ENCODE data around the gene SHROOM4. TPM values are rescaled to one million over a fixed set of nuclear protein-coding genes. Genes with fewer than 3 reads are reported as not detected.

SHROOM4 gene, protein sequence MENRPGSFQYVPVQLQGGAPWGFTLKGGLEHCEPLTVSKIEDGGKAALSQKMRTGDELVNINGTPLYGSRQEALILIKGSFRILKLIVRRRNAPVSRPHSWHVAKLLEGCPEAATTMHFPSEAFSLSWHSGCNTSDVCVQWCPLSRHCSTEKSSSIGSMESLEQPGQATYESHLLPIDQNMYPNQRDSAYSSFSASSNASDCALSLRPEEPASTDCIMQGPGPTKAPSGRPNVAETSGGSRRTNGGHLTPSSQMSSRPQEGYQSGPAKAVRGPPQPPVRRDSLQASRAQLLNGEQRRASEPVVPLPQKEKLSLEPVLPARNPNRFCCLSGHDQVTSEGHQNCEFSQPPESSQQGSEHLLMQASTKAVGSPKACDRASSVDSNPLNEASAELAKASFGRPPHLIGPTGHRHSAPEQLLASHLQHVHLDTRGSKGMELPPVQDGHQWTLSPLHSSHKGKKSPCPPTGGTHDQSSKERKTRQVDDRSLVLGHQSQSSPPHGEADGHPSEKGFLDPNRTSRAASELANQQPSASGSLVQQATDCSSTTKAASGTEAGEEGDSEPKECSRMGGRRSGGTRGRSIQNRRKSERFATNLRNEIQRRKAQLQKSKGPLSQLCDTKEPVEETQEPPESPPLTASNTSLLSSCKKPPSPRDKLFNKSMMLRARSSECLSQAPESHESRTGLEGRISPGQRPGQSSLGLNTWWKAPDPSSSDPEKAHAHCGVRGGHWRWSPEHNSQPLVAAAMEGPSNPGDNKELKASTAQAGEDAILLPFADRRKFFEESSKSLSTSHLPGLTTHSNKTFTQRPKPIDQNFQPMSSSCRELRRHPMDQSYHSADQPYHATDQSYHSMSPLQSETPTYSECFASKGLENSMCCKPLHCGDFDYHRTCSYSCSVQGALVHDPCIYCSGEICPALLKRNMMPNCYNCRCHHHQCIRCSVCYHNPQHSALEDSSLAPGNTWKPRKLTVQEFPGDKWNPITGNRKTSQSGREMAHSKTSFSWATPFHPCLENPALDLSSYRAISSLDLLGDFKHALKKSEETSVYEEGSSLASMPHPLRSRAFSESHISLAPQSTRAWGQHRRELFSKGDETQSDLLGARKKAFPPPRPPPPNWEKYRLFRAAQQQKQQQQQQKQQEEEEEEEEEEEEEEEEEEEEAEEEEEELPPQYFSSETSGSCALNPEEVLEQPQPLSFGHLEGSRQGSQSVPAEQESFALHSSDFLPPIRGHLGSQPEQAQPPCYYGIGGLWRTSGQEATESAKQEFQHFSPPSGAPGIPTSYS (N-terminal part only)
- polyA plus RNA-seq (2014; cell fraction: cytosol; rRNA removed): not detected in 2 replicates
- polyA plus RNA-seq (2014; cell fraction: nucleus; rRNA removed): not detected in 2 replicates

DNA sequence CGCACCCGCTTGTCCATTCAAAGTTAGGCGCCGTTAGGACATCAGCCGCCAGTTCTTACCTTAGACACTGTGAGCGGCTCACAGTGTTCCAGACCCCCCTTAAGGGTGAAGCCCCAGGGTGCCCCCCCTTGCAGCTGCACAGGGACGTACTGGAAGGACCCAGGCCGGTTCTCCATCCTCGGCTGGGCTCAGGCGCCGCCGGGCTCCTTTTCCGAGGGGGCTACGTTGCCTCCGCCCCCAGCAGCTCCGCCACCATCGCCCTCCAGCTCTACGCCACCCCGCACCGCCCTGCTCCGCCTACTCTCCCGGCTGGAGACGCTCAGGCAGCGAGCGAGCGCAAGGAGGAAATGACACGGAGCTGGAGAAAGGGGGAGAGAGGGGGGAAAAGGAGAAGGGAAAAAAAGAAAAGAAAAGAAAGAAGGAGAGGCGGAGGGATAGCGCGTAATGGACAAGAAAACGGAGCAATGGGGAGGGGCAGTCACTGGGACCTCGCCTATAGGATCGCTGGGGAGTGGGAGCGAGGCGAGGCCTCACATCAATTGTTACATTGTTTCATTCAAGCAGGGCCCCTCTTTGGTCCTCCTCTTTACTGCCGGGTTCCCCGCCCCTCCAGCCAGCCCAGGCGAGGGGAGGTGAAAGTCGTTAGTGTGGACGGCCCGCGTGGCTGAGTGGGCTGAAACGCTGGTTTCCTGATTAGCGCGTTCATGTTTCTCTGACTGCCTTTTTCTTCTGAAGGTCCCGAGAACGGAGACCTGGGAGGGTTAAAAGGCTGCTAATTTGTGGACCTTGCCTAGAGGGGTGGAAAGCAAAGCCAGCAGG, at the start of gene SHROOM4:
Gene SHROOM4 (minus strand): TSS at position 352 of the 819 bp plus-strand sequence. CDS start 176 bp downstream, at position 176.
- peak; percentile 1 for DNase-seq (ENCODE audit: low spot score)

DNA sequence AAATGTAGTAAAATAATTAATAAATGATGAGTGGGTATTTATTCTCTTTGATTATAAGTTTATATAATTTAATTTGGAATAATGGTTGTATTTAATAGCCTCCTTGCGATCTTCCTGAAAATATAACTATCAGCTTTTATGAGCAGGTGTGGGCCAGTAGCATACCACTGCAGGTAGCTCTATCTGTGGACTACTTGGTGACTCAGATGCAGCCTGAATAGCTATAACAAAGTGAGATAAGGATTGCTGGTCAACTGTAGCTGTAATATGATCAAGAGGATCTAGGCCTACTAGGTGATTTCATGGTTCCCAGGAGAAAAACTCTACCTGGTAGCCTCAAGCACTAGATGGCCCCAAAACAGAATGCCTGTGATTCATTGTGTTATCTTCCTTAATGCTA, 49.5 kb upstream of the SHROOM4 start:
- DNase-seq (ENCODE audit: low spot score): no peak

DNA sequence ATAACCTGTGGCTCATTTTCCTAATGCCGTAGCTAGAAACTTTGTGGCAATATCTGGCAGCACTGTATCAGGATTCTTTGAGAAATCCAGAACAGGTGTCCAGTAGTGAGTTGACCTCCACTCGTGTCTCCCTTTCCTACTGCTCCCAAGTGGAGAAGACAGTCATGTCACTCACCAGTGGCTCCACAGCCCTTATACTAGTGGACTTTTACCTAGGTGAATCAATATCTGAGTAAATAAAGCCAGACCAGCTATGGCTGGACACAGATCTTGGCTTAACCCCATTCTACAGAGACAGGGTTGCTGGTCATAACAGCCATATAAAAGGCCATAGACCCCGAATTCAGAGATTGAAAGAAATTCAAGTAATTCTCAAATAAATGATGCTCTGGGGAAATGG, 46.5 kb upstream of the SHROOM4 start:
- no peak for DNase-seq (ENCODE audit: low spot score)

DNA sequence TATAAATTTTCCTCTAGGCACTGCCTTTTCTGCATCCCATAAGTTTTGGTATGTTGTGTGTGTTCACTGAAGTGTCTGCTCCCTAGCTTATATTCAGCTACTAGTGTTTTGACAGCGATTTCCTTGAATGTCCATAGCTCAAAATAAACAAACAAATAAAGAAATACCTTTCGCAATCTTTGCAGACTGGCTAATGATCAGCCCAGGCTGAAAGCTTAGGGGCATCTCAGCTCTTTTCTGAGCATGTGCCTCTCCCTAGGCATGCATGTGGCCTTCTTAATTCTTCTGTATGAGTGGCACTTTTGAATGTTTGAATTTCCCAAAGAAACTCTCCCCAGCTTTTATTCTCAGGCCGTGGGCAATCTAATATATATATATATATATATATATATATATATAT, 44.6 kb upstream of the SHROOM4 start:
- no peak for DNase-seq (ENCODE audit: low spot score)

DNA sequence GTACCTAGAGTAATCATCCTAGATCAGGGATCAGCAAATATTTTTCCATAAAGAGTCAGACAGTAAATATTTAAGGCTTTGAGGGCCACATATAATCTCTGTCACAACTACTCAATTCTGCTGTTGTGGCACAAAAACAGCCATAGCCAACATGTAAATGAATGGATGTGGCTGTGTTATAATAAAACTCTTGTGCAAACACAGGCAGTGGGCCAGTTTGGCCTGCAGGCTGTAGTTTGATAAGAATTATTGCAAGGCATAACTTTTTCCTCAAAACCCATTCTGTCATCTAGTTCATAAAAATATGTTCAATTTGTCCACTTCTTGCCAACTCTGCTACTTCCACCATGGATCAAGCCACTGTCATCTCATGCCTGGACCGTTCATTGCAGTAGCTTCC, 39.4 kb upstream of the SHROOM4 start:
- no peak for DNase-seq (ENCODE audit: low spot score)

DNA sequence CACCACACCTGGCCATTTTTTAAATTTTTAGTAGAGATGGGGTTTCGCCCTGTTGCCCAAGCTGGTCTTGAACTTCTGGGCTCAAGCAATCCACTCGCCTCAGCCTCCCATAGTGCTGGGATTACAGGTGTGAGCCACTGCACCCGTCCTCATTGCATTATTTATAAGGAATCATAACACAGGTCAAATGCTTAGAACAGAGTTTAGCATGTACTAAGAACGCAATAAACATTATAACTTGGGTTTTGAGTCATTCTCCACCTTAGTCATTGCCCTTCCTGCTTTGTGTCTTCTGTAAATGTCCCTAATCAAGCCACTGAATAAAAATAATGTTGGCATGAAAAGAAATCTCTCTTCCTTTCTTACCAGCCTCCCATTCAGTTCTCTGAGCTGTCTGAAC, 38.5 kb upstream of the SHROOM4 start:
- no peak for DNase-seq (ENCODE audit: low spot score)

DNA sequence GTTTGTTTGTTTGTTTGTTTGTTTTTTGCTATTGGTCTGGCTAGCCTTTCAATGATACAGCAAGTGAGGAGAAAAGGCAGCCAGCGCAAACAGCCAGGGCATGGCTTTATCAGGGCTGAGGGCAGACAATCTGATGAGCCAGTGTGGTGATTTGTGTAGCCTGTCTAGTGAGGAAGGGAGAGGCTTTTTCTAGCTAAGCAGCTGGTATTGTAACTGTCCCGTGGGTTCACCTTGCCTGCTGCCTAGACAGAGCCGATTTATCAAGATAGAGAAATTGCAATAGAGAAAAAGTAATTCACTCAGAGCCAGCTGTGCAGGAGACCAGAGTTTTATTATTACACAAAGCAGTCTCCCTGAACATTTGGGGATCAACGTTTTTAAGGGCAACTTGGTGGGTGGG, 28.2 kb upstream of the SHROOM4 start:
- no peak for DNase-seq (ENCODE audit: low spot score)

DNA sequence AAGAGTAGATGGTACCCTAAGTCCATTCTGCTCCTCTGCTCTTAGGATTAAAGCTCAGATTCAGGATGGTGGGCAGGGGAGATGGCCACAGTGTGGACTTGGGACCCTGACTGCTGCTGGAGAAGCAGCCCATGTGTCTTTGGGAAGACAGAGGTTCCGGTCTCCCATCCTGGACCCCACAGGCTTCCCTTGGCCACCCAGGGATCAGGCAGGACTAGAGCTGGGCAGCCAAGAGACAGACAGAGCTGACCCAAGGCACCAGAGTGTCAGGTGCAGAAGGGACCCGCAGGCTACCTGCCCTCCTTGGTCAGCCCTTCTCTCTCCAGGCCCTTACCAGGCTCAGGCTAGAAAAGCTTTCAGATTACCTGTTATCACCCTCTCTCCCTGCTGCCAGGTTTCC, 25.7 kb upstream of the SHROOM4 start:
- DNase-seq (ENCODE audit: low spot score): no peak

DNA sequence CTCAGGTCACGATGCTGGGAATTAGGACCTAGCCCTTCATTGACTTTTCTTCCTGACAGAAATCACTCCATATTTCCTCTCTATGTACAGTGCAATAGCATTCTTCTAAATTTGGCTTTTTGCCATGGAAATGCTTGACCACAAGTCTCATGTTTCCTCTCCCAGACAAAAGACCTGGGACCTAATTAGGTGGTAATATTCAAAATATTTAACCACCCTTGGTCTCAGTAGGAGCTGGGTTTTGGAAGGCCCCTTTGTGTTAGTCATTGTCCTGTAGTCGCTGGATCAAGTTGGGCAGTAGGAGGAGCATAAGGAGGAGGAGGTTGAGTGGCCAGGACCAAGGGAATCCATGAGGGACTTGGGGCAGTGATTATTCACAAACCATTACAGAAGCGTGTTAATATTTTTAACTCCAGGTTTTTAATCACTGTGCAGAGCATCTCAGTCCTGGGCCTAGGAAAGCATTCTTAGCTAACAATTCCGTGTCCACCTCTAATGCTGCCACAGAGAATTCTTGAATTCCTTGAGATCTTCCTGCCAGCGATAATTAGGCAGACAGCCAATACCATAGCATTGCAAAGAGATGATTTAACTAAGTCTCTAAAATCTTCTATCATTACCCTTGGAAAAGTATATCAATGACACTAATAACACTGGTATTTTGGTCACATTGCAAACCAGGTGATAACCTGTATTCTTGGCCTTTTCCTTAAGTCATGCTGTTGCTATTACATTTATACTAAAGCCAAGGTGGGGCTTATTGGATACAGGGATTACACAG, 25.0 kb upstream of the SHROOM4 start:
- no peak for DNase-seq (ENCODE audit: low spot score)

DNA sequence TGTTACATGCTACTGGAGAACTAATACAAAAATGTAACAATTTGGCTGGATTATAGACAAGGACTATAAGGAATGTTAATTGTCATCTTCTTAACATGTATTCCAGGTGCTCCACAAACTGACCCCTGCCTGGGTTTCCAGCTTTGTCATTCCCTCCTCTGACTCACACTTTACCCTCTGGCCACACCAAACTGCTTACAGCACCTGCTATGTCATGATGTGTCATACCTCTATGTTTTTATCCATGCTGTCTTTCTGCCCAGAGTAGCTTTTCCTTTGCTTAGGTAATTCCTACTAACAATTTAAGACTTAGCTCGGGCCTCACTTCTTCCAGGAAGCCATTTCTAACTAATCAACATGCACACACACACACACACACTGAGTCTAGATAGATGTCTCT, 14.0 kb upstream of the SHROOM4 start:
- DNase-seq (ENCODE audit: low spot score): no peak

DNA sequence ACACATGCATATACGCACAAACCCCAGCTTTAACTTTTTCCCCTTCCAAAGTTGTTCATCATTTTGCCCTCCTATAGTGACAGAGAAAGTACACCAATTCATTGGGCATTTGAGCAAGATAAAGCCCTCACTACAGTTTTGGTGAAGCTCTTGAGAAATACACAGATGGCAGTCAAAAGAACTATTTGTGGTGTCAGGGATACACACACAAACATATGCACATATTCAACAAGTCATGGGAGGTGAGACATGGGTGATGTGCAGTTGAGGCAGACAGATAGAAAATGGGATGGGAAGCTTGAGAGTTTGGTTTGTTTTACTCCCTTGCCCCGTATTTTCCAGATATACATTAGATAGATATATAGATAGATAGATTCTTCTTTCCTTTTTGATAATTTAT, 11.8 kb upstream of the SHROOM4 start:
- DNase-seq (ENCODE audit: low spot score): no peak

DNA sequence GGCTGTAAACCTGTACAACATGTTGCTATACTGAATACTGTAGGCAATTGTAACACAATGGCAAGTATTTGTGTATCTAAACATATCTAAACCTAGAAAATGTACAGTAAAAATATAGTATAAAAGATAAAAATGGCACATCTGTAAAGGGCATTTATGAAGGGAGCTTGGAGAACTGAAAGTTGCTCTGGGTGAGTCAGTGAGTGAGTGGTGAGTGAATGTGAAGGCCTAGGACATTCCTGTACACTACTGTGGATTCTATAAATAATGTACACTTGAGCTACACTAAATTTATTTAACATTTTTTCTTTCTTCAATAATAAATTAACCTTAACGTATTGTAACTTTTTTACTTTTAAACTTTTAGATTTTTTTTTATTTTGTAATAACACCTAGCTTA, 5.0 kb upstream of the SHROOM4 start:
- no peak for DNase-seq (ENCODE audit: low spot score)

DNA sequence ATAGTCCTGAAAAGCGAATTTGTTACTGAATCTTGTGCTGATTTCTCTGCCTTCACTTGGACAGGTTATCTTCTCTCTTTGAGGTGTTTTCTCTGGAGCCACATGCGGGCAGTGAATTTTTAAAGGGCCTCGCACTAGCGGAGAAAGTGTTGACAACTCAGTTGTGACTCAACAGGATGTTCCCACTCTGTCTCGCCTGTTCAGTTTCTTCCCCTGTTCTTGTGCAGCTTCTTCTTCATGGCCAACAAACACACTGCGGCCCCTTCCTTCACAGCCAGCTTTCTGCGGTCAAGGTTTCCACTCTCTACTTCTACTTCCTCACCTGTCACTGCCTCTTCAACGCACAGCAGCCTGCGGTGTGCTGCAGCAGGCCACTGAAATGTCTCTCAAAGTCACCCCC, 1.1 kb upstream of the SHROOM4 start:
- DNase-seq (ENCODE audit: low spot score): no peak

DNA sequence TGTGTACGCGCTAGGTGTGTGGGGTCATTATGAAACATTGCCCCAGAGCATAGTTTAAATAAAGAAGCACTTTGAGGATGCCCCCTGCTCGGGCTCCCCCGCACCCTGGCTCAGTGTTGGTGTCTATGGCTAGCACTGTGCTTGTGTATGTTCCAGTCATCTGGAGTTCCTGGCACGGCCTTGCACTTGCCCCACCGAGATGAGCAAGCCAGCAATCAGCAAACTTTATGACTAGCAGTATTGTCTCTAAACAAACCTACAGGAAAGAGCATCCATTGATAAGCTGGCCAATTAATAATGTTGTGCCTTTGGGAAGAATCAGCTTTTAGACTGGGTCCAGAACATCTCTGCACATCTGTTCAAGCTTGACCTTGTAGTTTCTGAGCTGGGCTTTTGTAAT, 707 bp upstream of the SHROOM4 start:
- DNase-seq (ENCODE audit: low spot score): no peak

DNA sequence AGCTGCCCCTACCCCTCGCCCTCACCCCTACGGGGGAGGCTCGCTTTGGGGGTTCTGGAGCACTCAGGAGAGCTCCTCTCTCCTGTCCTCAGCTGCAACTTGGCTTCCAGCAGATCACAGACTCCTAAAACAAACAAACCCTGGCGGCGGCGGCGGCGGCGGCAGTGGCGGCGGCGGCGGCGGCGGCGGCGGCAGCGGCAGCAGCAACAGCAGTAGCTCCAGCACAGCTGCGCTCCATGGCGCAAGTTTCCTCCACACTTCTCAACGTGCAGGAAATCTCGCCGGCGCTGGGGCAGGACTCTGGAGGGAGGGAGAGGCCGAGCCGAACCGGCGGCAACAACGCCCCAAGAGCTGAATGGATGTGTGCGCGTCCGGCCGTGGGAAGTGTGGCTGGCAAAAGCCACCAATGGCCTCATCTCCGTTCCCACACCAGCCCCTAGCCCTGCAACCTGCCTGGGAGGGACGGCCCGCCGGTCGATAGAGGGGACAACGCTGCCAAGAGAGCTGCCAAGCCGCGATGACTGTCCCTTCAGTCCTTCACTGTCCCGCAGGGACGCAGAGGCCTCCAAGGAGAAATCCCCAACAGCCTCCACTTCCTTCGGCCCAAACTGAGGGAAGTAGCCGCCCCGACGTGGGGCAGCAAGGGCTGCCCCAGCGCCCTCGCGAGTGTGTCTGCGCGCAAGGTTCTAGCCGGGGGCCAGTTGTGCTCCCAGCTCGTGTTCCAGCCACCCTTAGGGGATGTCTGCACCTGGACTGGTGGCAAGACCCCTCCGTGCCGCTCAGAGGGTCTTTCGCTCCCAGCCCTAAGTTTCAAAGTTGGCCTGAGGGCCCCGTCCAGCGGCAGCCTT, 775 bp downstream of the SHROOM4 start:
- DNase-seq (ENCODE audit: low spot score): no peak

DNA sequence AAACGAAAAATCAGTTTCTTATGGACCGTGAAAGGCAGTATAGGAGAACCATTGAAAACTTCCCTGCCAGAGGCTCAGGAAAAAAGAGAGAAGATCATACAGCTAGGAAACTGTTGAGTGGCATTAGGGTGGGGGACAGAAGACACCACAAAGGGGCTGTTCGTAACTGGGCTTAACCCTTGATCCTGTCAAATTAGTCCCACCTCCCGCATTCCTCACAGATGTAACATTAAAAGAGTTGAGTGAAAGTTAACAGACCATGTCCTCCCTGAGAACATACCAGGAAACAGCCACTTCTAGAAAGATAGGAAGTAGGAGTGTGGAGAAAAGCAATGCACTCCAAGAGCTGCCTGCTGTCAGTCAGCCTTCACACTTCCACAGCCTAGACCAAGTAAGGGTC, 8.7 kb downstream of the SHROOM4 start:
- no peak for DNase-seq (ENCODE audit: low spot score)

DNA sequence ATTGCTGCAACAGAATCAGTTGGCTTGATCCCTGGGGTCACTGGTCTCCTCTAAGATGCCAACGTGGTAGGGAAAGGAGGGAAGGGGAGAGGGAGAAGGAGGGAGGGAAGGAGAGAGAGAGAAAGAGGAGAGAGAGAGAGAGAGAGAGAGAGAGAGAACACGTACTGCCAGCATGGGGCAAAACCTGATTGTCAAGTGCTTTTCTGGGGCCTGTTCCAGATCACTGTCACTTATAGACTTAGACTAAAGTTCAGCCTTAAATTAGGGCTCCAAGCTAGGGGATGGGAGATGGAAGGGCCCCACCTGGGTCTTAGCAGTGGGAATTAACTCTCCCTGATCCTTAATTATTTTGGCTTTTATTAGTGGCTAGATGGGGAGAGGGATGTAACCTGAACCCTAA, 12.9 kb downstream of the SHROOM4 start:
- no peak for DNase-seq (ENCODE audit: low spot score)

DNA sequence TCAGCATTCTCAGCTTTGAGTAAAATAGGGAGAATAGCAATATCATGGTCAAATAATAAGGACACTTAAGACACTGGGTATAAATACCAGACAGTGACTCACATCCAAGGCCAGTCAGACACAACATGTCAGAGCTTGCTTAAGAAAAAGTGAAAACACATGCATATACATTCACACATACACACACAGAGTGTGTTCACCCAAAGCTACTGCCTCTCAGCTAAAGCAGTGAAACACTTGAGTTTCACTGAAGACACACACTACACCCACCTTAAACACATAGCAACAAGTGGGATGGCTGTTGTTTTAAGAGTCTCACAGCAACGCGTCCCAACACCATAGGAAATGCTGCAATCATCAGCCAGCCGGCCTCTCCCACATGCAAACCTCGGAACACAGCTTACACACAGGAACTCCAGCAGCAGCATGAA, 14.4 kb downstream of the SHROOM4 start:
- DNase-seq (ENCODE audit: low spot score): no peak

DNA sequence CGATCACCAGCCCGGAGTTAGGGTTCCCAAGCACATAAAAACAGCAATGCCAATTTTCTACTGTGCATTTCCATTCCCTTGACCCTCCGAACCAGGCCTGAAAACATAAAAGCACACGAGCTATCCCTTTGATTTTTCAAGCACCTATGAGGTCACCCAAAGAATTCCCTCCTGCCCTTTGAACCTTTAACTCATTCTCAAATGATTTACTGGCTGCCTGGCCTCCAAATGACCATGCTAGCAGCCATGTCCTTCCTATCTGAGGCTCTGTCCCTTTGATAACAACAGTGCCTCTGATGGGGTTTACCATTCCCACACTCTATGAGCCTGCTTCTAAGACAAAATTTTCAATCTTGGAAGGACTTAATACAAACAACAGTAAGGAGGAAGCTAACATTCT, 15.2 kb downstream of the SHROOM4 start:
- DNase-seq (ENCODE audit: low spot score): no peak

Measured in SK-N-DZ (cell line).